Body of pancreas (tissue), 4 donors: Measurements from ENCODE around the gene BDKRB2. TPM values are rescaled to one million over a fixed set of nuclear protein-coding genes. Genes with fewer than 3 reads are reported as not detected.

ENCODE experiments used
- ATAC-seq: fragments of 150-250 bp; one replicate; pipeline ENCODE4 v1.9.1; 2016
- DNase-seq, 4 donors: peaks; one replicate each; pipeline ENCODE4 v3.0.0-alpha.2; 2019
- H3K27ac ChIP-seq, 4 donors: fragments of 200-600 bp; sonication (generic); 1 replicate in 3 of 4; 2 replicates in 1 of 4; pipeline versions ENCODE4 v1.5.1 to v1.6.1; 2016 to 2019; ENCODE audit warnings: mild to moderate bottlenecking in 1 of 4, mixed read lengths in 1 of 4, moderate library complexity in 1 of 4
- H3K27me3 ChIP-seq, 2 donors: fragments of 200-600 bp; sonication (generic); one replicate each; pipeline ENCODE4 v1.6.0; 2016; ENCODE audit warnings: mild to moderate bottlenecking in 1 of 2
- H3K36me3 ChIP-seq, 2 donors: fragments of 200-600 bp; sonication (generic); replicated peaks in 1 of 2; 2 replicates each; pipeline ENCODE4 v1.5.1; 2016; ENCODE audit warnings: low read depth in 2 of 2; ENCODE audit not compliant: insufficient read depth in 1 of 2
- H3K4me1 ChIP-seq: fragments of 200-600 bp; sonication (generic); one replicate; pipeline ENCODE4 v1.6.0; 2016
- H3K4me3 ChIP-seq, 2 donors: fragments of 200-600 bp; sonication (generic); 1 replicate in 1 of 2; 2 replicates in 1 of 2; pipeline ENCODE4 v1.5.1; 2016 to 2019
- H3K9me3 ChIP-seq, 3 donors: fragments of 200-600 bp; sonication (generic); 1 replicate in 2 of 3; 2 replicates in 1 of 3; pipeline ENCODE4 v1.5.1; 2016
- CTCF ChIP-seq, 7 experiments: fragments of 450-650 bp in 4 of 7; fragments of 200-600 bp in 3 of 7; sonication (generic) in 3 of 7; IDR thresholded peaks; one replicate each; pipeline ENCODE4 v1.5.1; 2016 to 2019; ENCODE audit warnings: antibody characterized with exemption in 7 of 7
- POLR2A ChIP-seq, 3 donors: fragments of 450-650 bp; IDR thresholded peaks; one replicate each; pipeline ENCODE4 v1.6.1; 2016; ENCODE audit warnings: antibody characterized with exemption in 3 of 3, mild to moderate bottlenecking in 2 of 3
- WGBS, 2 donors: methylation state at CpG; one replicate each; pipeline ENCODE4 v1.1.5; 2017; 5-methylcytosine and 5-hydroxymethylcytosine counted together
- intact Hi-C: fragments of 100-400 bp; cut with DNase I; formaldehyde crosslinking; loops from one replicate; pipeline ENCODE4 v1.15.1; 2023
- total RNA-seq, 2 donors: library from RNA; depleted of rRNA; stranded (reverse); fragments of >200 nt; gene quantifications; one replicate each; pipeline ENCODE4 v1.1.0, GENCODE V29; 2016

BDKRB2 gene
- total RNA-seq, 2 donors from 2014 or later, result 9.6 to 11.4 TPM

- ATAC-seq (no peak), DNase-seq (no peak)
- intact Hi-C loops, result no loop called here
- H3K4me1 ChIP-seq, result peaks cover 5% of the 10 kb centered on the region
- H3K4me3 ChIP-seq, result no peak overlapping the region
- H3K27ac ChIP-seq, result peak overlapping the region in 1 of 4 donors; percentile 22
- no peaks in the 10 kb centered on the region for H3K27me3 ChIP-seq
- H3K9me3 ChIP-seq, result no peaks in the 10 kb centered on the region
- no peak for TF ChIP-seq POLR2A (IDR thresholded peaks at IDR 0.05)
- no peak for TF ChIP-seq CTCF (IDR thresholded peaks at IDR 0.05)
- 79 to 84% methylated on average over 8 of the region's 8 CpGs for WGBS, 2 donors
- no peaks in the 10 kb centered on the region for H3K36me3 ChIP-seq
Measured at GRCh38 chr14:96160076-96160912, 44.3 kb upstream of the BDKRB2 start.

GRCh38 chr14:96160913-96161310, 43.7 kb upstream of the BDKRB2 start:
- ATAC-seq (no peak), DNase-seq (no peak)
- Histone ChIP-seq H3K27ac (no peak overlapping the region), H3K27me3 (no peaks in the 10 kb centered on the region), H3K4me1 (peaks cover 5% of the 10 kb centered on the region), H3K36me3 (no peaks in the 10 kb centered on the region), H3K9me3 (no peaks in the 10 kb centered on the region), H3K4me3 (no peak overlapping the region)
- intact Hi-C loops, result no loop called here
- TF ChIP-seq POLR2A (IDR thresholded peaks at IDR 0.05), result no peak
- no peak for TF ChIP-seq CTCF (IDR thresholded peaks at IDR 0.05)
- 94 to 98% methylated on average over 4 of the region's 4 CpGs for WGBS, 2 donors

- H3K36me3 ChIP-seq, result no peaks in the 10 kb centered on the region
- WGBS, 2 donors, result 82 to 83% methylated on average over 2 of the region's 2 CpGs
- intact Hi-C loops, result no loop called here
Measured at GRCh38 chr14:96161636-96162035, 43.0 kb upstream of the BDKRB2 start.

GRCh38 chr14:96162265-96162664, 42.4 kb upstream of the BDKRB2 start:
- Histone ChIP-seq H3K27me3 (no peaks in the 10 kb centered on the region), H3K27ac (no peak overlapping the region), H3K9me3 (no peaks in the 10 kb centered on the region), H3K4me3 (no peak overlapping the region), H3K4me1 (peaks cover 5% of the 10 kb centered on the region), H3K36me3 (no peaks in the 10 kb centered on the region)
- 85 to 90% methylated on average over 6 of the region's 6 CpGs for WGBS, 2 donors
- no peak for TF ChIP-seq CTCF (IDR thresholded peaks at IDR 0.05)
- TF ChIP-seq POLR2A (IDR thresholded peaks at IDR 0.05), result no peak
- intact Hi-C loops, result no loop called here
- DNase-seq, result no peak
- no peak for ATAC-seq

More at GRCh38 chr14:96161636-96162035, 43.0 kb upstream of the BDKRB2 start:
- no peak overlapping the region for H3K27ac ChIP-seq
- peaks cover 5% of the 10 kb centered on the region for H3K4me1 ChIP-seq
- no peak for DNase-seq
- H3K9me3 ChIP-seq, result no peaks in the 10 kb centered on the region
- TF ChIP-seq CTCF (IDR thresholded peaks at IDR 0.05) (no peak), POLR2A (IDR thresholded peaks at IDR 0.05) (no peak)
- H3K4me3 ChIP-seq, result no peak overlapping the region
- H3K27me3 ChIP-seq, result no peaks in the 10 kb centered on the region
- no peak for ATAC-seq

GRCh38 chr14:96162741-96163140, 41.9 kb upstream of the BDKRB2 start:
- Histone ChIP-seq H3K36me3 (no peaks in the 10 kb centered on the region), H3K4me3 (no peak overlapping the region), H3K27ac (no peak overlapping the region), H3K4me1 (peaks cover 5% of the 10 kb centered on the region), H3K9me3 (no peaks in the 10 kb centered on the region), H3K27me3 (no peaks in the 10 kb centered on the region)
- DNase-seq (no peak), ATAC-seq (no peak)
- intact Hi-C loops, result no loop called here
- TF ChIP-seq POLR2A (IDR thresholded peaks at IDR 0.05), result no peak
- TF ChIP-seq CTCF (IDR thresholded peaks at IDR 0.05), result no peak
- WGBS, 2 donors, result 82 to 87% methylated on average over 4 of the region's 4 CpGs
